ENCODE data around the gene CCNE1. TPM values are rescaled to one million over a fixed set of nuclear protein-coding genes. Genes with fewer than 3 reads are reported as not detected.
A peak's percentile ranks its signal among the peaks of the same experiment; 100 is the strongest.
"Not testable (repeated sequence)": the region's sequence is repeated elsewhere in the genome, so short reads cannot be mapped to it uniquely, and the experiment has no call there.

The CCNE1 gene
- total RNA-seq, 1 donor from 2014 or later = 2.0 TPM

DNA sequence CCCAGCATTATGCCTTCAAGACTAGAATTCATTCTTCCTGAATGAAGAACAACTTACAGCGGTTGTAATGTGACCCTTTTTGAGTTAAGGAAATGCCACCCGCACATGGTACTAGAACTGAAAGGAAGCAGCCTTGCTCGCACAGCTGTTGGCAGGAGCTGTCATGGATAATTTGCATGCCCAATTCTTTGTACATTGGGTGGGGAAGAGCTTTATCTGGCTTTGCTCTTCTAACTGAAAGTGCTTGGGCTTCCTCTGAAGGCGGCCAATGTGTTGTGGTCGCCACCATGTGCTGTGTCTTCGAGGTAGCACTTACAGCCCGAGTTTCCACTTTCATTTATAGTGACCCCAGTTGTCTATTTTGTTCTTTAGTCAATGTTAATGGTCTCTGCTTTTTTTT lies 3.4 kb downstream of the CCNE1 start:
- no peak for DNase-seq (ENCODE audit: low spot score)

GRCh38 chr19:29817316-29817715 lies 5.5 kb downstream of the CCNE1 start:
- no peak for DNase-seq (ENCODE audit: low spot score)

DNA sequence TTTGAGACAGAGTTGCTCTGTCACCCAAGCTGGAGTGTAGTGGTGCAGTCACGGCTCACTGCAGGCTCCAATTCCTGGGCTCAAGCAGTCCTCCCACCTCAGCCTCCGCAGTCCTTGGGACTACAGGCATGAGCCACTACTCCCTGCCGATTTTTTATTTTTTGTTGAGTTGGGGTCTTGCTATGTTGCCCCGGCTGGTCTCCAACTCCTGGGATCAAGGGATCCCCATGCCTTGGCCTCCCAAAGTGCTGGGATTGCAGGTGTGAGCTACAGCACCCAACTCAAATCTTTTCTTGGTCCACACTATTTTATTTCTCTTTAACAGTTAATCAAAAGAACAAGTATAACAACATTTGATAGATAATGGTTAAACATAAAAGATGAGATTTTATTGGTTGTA lies 7.5 kb downstream of the CCNE1 start:
- DNase-seq (ENCODE audit: low spot score) = no peak

DNA sequence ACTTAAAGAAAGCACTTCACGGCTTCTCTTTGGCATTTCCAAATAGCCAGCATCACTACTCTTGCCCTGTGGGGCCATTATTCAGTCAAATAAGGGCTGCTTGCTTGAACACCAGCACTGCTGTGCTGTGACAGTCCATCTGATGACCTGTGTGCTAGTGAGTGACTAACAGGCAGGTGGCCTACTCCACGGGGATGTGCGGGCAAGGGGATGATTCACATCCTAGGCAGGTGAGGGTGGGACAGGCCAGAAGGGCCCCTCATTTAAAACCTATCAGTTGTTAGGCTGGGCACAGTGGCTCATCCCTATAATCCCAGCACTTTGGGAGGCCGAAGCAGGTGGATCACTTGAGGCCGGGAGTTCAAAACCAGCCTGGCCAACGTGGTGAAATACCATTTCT lies 8.2 kb downstream of the CCNE1 start:
- DNase-seq (ENCODE audit: low spot score) = no peak

DNA sequence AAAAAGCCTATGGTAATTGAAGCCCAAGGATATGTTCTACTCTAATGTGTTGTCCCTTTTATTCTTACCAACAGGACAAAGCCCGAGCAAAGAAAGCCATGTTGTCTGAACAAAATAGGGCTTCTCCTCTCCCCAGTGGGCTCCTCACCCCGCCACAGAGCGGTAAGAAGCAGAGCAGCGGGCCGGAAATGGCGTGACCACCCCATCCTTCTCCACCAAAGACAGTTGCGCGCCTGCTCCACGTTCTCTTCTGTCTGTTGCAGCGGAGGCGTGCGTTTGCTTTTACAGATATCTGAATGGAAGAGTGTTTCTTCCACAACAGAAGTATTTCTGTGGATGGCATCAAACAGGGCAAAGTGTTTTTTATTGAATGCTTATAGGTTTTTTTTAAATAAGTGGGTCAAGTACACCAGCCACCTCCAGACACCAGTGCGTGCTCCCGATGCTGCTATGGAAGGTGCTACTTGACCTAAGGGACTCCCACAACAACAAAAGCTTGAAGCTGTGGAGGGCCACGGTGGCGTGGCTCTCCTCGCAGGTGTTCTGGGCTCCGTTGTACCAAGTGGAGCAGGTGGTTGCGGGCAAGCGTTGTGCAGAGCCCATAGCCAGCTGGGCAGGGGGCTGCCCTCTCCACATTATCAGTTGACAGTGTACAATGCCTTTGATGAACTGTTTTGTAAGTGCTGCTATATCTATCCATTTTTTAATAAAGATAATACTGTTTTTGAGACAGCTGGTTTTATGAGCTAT lies 12.0 kb downstream of the CCNE1 start:
- DNase-seq (ENCODE audit: low spot score) = no peak

GRCh38 chr19:29825263-29825662 lies 13.5 kb downstream of the CCNE1 start:
- DNase-seq (ENCODE audit: low spot score) = not testable (repeated sequence)

DNA sequence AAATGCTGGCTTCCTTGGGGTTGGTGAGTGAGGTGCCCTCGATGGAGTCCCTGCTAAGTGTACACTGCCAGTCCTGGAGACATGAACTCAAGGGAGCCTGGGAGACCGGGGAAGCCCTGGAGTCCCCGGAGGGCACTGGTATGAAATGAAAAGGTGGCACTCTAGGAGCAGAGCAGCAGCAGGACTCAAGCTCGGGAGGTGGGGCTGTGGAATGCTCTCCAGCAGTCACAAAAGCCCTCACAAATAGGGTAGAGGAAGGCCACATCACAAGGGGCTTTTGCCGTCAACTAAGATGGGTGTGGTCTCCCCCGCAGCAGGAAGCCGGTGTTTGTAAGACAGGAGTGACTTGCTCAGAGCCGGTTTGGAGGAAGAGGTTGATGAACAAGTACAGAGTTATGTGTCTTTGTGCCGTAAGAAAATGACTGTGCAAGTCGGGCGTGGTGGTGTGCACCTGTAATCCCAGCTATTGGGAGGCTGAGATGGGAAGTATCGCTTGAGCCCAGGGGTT lies 19.3 kb downstream of the CCNE1 start:
- no peak for DNase-seq (ENCODE audit: low spot score)

DNA sequence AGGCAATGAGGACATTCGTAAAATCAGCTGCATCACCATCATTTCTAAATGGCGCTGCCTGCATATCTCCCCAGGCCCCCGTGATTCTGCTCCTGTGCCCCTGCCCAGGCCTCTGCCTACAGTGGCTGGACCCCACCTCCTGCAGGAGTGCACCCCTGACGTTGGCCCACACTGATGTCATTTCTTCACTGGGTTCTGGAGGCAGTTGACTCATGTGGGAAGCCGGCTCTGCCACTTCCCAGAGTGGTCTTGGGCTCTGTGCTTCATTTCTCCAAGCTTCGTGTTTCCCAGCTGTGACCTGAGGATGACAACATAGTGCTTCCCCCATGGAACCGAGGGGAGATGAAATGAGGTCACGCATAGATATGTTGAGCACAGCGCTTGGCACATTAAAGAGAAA lies 19.9 kb downstream of the CCNE1 start:
- no peak for DNase-seq (ENCODE audit: low spot score)

DNA sequence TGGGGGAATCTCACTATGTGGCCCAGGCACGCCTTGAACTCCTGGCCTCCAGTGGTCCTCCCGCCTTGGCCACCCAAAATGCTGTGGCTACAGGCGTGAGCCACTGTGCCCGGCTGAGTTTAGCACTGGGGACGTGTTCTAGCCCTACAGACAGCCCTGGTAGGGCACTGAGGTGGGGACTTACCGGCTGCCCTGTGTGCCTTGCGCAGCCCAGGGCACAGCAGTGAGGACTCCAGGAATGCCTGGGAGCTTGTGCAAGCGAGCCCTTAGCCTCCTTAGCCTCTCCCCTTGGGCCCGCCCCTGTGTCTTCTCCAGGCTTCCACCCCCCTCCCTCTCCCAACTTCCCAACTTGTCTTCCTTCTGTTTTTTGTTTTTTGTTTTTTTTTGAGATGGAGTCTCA lies 21.0 kb downstream of the CCNE1 start:
- no peak for DNase-seq (ENCODE audit: low spot score)

- no peak for DNase-seq (ENCODE audit: low spot score)
These were observed 21.9 kb downstream of the CCNE1 start for GRCh38 chr19:29833614-29834261.

GRCh38 chr19:29834991-29835846 lies 23.4 kb downstream of the CCNE1 start:
- DNase-seq (ENCODE audit: low spot score) = no peak

DNA sequence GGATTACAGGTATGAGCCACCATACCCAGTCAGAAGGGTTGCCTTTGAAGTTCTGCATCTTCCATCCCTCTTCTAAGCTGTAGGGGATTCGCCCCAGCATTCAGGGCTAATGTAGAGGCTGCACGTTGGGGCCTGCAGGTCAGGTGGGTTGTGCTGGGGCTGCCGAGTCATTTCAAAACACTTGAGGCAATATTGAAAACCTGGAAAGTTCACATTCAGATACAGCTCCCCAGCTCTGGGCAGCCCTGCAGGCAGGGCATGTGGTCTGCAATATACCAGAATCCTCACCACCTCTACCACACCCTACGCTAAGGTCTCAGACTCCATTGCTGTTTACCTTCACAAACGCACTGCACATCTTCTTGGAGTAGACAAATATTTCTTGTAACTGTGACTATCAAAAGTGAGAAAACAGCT lies 24.6 kb downstream of the CCNE1 start:
- no peak for DNase-seq (ENCODE audit: low spot score)

DNA sequence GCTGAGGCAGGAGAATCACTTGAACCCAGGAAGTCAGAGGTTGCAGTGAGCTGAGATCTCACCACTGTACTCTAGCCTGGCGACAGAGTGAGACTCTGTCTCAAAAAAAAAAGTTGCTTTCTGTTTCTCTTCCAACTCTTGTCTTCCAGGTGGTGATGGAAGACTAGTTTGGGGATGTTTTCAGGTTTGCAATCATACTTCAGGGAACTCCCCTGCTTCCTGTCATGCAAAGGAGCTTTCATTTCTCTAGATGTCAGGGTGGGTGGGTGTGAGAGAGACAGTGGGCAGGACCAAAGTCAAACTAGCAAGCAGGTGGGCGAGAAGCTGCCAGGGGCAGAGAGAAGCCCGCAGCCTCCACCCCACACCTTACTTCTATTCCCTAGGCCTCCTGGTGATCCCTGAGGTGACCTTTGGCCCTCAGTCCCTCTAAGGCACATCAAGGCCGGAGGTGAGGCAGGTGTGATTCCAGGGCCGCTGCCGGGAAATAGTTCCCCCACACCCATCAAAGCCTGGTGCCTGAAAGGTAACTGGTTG lies 25.7 kb downstream of the CCNE1 start:
- DNase-seq (ENCODE audit: low spot score) = no peak

GRCh38 chr19:29837996-29838395 lies 26.2 kb downstream of the CCNE1 start:
- no peak for DNase-seq (ENCODE audit: low spot score)

DNA sequence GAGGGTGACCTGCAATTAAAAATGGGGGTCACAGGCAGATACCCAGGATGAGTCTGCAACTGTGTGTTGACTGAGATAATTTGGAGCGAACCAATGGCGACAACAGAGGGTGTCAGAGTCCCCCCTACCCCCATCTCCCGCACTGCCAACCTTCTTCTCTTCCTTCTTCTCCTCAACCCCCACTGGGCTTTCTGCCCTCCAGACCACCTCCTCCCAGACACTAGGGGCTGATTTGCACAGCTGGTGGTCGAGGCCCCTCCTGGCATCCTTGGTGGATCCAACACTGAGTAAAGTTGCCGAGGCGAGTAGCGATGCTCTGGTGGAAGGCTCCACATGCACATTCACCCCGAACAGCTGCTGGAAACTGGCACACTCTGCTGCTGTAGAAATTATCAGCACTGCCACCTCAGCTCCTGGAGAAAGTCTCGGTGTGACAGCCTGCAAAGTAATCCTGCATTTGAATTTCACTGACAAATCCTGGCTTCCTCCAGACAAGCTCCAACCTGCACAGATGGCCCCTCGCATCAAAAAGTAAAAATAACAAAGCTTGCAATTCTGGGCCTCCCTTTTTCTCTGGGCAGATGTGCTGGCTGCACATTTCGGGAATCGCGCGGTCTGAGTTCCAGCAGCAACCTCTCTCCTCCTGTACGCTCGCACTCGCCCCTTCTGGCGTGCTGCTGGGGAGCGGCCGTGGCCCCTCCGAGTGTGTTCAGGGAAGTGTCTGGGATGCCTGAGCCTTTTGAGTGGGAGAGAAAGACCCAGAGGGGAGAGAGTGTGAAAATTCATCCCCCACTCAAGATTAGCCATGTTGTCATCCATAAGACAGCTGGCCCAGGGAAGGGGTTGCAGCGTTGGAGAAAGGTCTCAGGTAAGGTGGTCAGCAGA lies 28.5 kb downstream of the CCNE1 start:
- no peak for DNase-seq (ENCODE audit: low spot score)

GRCh38 chr19:29841209-29841558 lies 29.4 kb downstream of the CCNE1 start:
- DNase-seq (ENCODE audit: low spot score) = no peak

DNA sequence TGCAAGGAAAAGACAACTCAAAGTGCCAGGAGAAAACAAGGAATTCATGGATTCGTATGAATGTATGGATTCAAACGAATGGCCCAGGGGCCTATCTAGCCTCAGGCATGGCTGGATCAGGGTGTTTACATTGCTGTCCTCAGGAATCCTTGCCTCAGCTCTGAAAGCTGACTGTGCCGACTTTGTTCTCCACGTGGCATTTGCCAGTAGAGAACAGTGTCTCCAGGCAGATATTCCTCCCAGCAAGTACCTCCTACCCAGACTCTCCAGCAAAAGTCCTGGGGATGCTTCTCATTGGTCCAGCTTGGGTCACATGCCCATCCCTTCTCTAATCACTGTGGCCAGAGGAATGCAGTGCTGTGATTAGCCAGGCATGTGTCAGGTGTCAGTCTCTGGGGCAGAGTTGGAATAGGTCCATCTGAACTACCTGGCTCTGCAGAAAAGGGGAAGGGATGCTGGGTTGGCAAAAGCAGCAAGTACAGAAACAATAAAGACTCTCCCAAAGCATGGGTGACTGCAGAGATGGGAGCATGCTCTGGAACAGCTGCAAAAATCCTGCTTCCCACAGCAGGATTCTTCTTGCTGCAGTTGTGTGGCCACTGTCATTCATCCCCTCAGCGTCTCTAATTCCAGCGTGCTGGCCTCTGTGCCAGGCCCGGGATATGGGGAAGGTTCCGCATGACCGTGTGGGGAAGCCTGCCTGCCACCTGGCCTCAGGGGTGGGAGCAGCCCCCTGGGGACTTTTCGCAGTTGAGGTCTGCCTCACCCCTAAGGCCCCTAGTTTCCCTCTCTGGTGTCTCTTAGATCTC lies 30.0 kb downstream of the CCNE1 start:
- DNase-seq (ENCODE audit: low spot score) = no peak

DNA sequence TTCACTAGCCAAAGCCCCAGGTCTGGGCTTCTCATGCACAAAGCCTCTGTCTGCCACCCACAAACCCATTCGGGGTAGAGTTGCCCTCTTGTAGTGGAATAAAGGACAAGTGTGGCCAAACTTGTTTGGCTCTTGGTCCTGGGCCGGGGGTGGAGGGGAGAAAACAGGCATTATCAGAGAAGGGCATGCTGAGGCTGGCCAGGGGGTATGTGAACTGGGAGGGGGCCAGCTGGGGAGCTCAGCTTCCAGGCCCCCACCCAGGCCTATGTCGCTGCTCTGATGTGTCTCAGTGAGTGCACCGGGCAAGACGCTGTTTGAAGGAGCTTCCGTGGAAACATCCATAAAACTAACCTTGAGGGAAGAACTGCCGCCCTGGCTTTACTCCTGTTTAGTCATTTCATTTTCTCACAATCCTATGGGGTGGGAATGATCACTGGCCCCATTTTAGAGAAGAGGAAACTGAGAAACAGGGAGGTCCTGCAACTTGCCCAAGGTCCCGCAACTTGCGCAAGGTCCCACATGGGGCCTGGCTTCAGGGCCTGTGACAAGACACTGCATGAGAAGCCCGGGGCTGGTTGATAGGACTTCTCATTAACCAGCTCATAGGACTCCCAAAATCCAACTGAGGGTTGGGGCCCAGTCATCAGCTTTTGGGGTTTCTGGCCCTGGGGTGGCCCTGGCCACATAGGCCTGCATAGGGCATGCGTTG lies 30.8 kb downstream of the CCNE1 start:
- DNase-seq (ENCODE audit: low spot score) = no peak

DNA sequence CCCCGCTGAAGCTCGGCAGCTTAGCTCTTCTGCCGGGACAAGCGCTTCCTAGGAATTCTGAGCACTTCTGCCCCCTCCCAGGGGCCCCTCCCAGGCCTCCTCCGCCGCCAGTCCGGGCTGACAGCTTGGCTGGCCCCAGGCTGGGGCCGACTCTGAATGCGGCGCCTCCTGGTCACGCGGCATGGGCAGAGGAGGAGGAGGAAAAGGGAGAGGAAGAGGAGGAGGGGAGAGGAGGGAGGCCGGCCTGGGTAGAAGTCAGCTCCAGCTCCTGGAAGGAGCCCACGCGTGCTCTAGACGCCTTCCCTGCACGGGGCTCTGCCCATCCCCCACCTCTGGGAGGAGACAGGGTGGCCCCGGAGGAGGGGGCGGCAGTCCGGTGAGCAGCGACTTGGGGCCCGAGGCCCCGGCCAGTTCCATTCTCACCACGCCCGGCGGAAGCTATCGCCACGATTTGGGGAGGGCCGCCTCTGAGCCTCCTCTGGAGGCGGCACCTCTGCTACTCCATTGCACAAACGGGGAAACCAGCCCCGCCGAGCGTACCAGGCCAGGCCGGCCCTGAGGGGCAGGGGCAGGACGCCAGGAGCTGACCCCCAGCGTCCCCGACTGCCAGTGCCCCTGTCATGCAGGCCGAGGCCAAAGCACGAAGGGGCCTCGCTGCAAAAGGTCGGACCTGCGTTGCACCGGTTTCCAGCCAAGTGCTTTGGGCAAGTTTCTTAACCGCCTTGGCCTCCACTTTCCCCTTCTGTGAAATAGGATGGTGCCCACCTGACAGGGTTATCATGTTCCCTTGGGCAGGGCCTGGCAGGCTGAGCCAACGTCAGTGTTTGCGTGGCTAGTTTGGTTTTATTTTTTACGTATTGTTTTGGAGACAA lies 31.6 kb downstream of the CCNE1 start:
- DNase-seq (ENCODE audit: low spot score) = peak; percentile 12
